Measurements from ENCODE around the gene RAB1A. TPM values are rescaled to one million over a fixed set of nuclear protein-coding genes. Genes with fewer than 3 reads are reported as not detected.

Gene RAB1A
- total and polyA plus RNA-seq, 9 of the 15 experiments (the other 6 are each of a cell fraction or from before 2014, with no cell fraction given) = 43.8 to 163 (median 67.7) TPM

GRCh38 chr2:65040400-65041261 lies 89.3 kb downstream of the RAB1A start (continued):
- no peak for TF ChIP-seq POLR2AphosphoS2 (IDR thresholded peaks at IDR 0.05; ENCODE audit: low read length)
- TF ChIP-seq SMARCC2 (IDR thresholded peaks at IDR 0.05; ENCODE audit: low read depth) = no peak
- TF ChIP-seq SOX6 (IDR thresholded peaks at IDR 0.05) = peak; percentile 30; the same call in 1 of the 2 replicates
- no peak for TF ChIP-seq SREBF1 (IDR thresholded peaks at IDR 0.05; ENCODE audit: borderline replicate concordance, low read depth, low read length)
- no peak for TF ChIP-seq RFX1 (IDR thresholded peaks at IDR 0.05)
- TF ChIP-seq HES1 (IDR thresholded peaks at IDR 0.05; ENCODE audit: low read depth) = no peak
- TF ChIP-seq SREBF2 (CRISPR knock-in tag; IDR thresholded peaks at IDR 0.05) = no peak
- TF ChIP-seq DEAF1 (CRISPR knock-in tag; IDR thresholded peaks at IDR 0.05) = peak; percentile 80
- peak; percentile 51 for TF ChIP-seq HMBOX1 (IDR thresholded peaks at IDR 0.05)
- peak; percentile 44; the same call in 1 of the 2 replicates for TF ChIP-seq TOE1 (IDR thresholded peaks at IDR 0.05; ENCODE audit: borderline replicate concordance)
- no peak for TF ChIP-seq TOE1 (CRISPR knock-in tag; IDR thresholded peaks at IDR 0.05; ENCODE audit: borderline replicate concordance, low read depth)
- TF ChIP-seq RCOR1 (IDR thresholded peaks at IDR 0.05; ENCODE audit: borderline replicate concordance in 1 of 2, low read depth in 2 of 2, low read length in 2 of 2) = peak in 1 of 2 experiments; percentile 68; a peak in 2 of 4 replicates
- 0 out of 4 replicates have a peak, but pooled peaks of 1 of the 2 experiments have one; percentile 22 for TF ChIP-seq MNT (conservative IDR thresholded peaks at IDR 0.05)
- TF ChIP-seq ZNF785 (CRISPR knock-in tag; IDR thresholded peaks at IDR 0.05) = no peak
- no peak for TF ChIP-seq ZNF12 (CRISPR knock-in tag; IDR thresholded peaks at IDR 0.05)
- peak; percentile 59; the same call in 1 of the 2 replicates for TF ChIP-seq STAG1 (CRISPR knock-in tag; IDR thresholded peaks at IDR 0.05; ENCODE audit: borderline replicate concordance)
- no peak for TF ChIP-seq ATF2 (CRISPR knock-in tag; IDR thresholded peaks at IDR 0.05)
- no peak for TF ChIP-seq STAT5B (CRISPR knock-in tag; IDR thresholded peaks at IDR 0.05)
- no peak for TF ChIP-seq HNRNPLL (IDR thresholded peaks at IDR 0.05; ENCODE audit: low read depth, low read length, poor library complexity, severe bottlenecking)
- no peak for TF ChIP-seq SPI1 (IDR thresholded peaks at IDR 0.05; ENCODE audit: borderline replicate concordance, low read depth, low read length)
- no peak for TF ChIP-seq ASH1L (IDR thresholded peaks at IDR 0.05; ENCODE audit: borderline replicate concordance, low read depth, partially characterized antibody)
- no peak for TF ChIP-seq CREBBP (IDR thresholded peaks at IDR 0.05; ENCODE audit: low read depth, low read length)

Data from K562 (cell line).